ENCODE results near the gene PPP1R2B. TPM values are rescaled to one million over a fixed set of nuclear protein-coding genes. Genes with fewer than 3 reads are reported as not detected.
"Not testable (repeated sequence)": the region's sequence is repeated elsewhere in the genome, so short reads cannot be mapped to it uniquely, and the experiment has no call there.

The PPP1R2B gene
- not detected for polyA plus RNA-seq

GRCh38 chr5:156850206-156850751 is at the start of gene PPP1R2B:
Gene PPP1R2B (plus strand): TSS chr5:156850295. CDS start chr5:156850563, 268 bp downstream.
- WGBS, 3 donors, result 39 to 47% (median 42%) methylated on average over 32 to 48 of the region's 48 CpGs
- H3K27ac ChIP-seq (ENCODE audit: low read depth, low read length), result no peak within 1 kb of the TSS

GRCh38 chr5:156800929-156801328 is 49.2 kb upstream of the PPP1R2B start:
- WGBS, 3 donors, result 59 to 74% (median 72%) methylated on average over 3 of the region's 3 CpGs
- H3K27ac ChIP-seq (ENCODE audit: low read depth, low read length), result no peak overlapping the region

GRCh38 chr5:156802501-156802900 is 47.6 kb upstream of the PPP1R2B start:
- no peak overlapping the region for H3K27ac ChIP-seq (ENCODE audit: low read depth, low read length)
- WGBS, 3 donors, result 76 to 81% (median 76%) methylated on average over 5 of the region's 5 CpGs

- WGBS, 3 donors, result 17 to 63% (median 61%) methylated on average over 2 of the region's 2 CpGs
- H3K27ac ChIP-seq (ENCODE audit: low read depth, low read length), result no peak overlapping the region
Observed at GRCh38 chr5:156803404-156803803, 46.7 kb upstream of the PPP1R2B start.

DNA sequence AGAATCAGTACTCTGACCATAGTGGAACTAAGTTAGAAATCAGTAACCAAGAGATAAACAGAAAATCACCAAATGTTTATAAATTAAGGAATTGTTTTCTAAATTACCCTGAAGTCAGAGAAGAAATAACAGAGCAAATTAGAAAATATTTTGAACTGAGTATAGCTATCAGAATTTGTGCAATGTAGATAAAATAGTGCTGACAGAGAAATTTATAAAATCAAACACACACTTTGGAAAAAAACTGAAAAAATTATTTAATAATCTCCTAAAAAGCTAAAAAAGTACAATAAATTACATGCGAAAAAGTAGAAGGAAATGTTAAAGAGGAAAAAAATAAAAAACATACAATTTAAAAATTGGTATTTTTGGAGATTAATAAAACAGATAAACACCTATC is 37.1 kb upstream of the PPP1R2B start:
- H3K27ac ChIP-seq (ENCODE audit: low read depth, low read length), result no peak overlapping the region
- WGBS, 3 donors, result 91 to 92% (median 91%) methylated on average over 1 of the region's 1 CpG

- no peak overlapping the region for H3K27ac ChIP-seq (ENCODE audit: low read depth, low read length)
- 64 to 78% (median 76%) methylated on average over 6 of the region's 6 CpGs for WGBS, 3 donors
Observed at GRCh38 chr5:156815988-156816599, 34.0 kb upstream of the PPP1R2B start.

DNA sequence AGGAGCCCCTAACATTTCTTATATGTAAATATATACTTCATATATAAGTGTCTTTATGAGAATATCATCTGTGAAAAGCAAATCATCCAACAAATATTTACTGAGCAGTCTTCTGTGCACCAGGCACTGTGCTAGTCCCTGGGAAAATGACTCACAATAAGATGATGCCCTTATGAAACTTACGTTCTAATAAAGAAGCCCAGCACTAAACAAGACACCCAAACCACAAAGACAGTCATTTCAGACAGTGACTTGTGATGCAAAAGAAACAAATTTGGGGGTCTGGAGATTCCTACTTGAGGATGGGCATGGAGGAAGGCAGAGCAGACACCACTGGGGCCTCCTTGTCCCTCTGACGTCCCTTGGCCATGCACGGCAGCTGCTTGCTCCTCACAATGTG is 30.6 kb upstream of the PPP1R2B start:
- WGBS, 3 donors, result 77 to 92% (median 89%) methylated on average over 3 of the region's 3 CpGs
- H3K27ac ChIP-seq (ENCODE audit: low read depth, low read length), result no peak overlapping the region

GRCh38 chr5:156819967-156820581 is 30.0 kb upstream of the PPP1R2B start:
- H3K27ac ChIP-seq (ENCODE audit: low read depth, low read length), result no peak overlapping the region
- WGBS, 3 donors, result 73 to 81% (median 80%) methylated on average over 7 of the region's 7 CpGs

- no peak overlapping the region for H3K27ac ChIP-seq (ENCODE audit: low read depth, low read length)
- WGBS, 3 donors, result 84 to 90% (median 90%) methylated on average over 4 of the region's 4 CpGs
Observed at GRCh38 chr5:156824241-156824640, 25.9 kb upstream of the PPP1R2B start.

DNA sequence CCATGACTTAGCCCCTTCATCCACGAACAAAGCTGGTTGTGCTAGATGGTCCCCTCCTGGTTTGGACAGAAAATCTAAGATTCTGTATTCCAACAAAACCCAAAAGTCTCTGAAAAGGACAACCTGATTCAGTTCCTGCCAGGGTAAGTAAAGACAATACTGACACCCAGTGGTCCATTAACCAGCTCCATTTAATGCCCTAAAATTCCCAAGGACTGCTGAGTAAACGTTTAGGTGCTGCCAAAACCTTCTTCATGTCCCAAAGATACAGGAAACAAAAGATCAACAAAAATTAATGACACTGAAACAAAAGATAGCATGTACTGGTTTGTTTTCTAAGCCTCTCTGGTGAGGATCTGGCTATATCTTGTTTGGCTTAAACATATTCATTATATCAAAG is 25.3 kb upstream of the PPP1R2B start:
- H3K27ac ChIP-seq (ENCODE audit: low read depth, low read length), result no peak overlapping the region
- WGBS, 3 donors, result 14 to 26% (median 26%) methylated on average over 2 of the region's 2 CpGs

DNA sequence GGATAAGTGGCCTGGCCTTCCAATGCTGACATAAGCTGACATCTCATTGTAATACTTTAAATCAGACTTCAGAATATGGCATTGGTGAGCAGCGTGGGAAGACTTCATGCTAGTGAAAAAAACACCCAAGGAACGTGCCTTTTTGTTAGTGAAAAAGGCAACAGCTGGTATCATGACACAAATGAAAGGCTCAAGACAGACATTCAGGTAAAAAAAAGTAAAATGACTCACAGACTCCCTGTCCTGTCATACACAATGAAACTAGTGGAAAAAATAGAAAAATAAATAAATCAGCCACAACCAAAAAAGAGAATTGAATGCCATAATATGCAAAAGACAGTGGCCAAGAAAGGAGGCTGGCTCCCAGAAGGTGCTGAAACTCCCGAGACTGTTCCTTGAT is 24.4 kb upstream of the PPP1R2B start:
- no peak overlapping the region for H3K27ac ChIP-seq (ENCODE audit: low read depth, low read length)
- 67 to 76% (median 76%) methylated on average over 3 of the region's 3 CpGs for WGBS, 3 donors

DNA sequence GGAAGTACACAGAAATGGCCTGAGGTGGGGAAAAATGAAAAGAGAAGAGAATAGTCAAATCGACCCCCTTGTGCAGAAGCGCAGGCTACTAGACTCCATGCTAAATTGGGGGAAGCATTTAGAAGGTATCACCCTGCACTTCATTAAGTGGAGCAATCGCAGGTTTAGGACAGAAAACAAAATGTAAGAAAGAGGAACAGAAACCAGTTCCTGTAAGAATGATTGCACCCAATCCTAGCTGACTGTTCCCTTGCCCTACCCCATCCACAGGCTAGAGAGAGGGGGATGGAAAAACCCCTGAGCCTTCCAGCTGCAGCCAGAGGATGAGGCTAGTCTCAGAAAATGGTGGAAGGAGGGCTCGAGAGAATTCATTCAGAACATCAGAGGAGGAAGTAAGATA is 23.9 kb upstream of the PPP1R2B start:
- WGBS, 3 donors, result 68 to 77% (median 76%) methylated on average over 4 of the region's 4 CpGs
- H3K27ac ChIP-seq (ENCODE audit: low read depth, low read length), result no peak overlapping the region

- H3K27ac ChIP-seq (ENCODE audit: low read depth, low read length), result no peak overlapping the region
- 66 to 81% (median 80%) methylated on average over 6 of the region's 6 CpGs for WGBS, 3 donors
Observed at GRCh38 chr5:156834916-156835315, 15.2 kb upstream of the PPP1R2B start.

GRCh38 chr5:156835905-156836304 is 14.2 kb upstream of the PPP1R2B start:
- 72 to 89% (median 87%) methylated on average over 3 of the region's 3 CpGs for WGBS, 3 donors
- H3K27ac ChIP-seq (ENCODE audit: low read depth, low read length), result no peak overlapping the region

DNA sequence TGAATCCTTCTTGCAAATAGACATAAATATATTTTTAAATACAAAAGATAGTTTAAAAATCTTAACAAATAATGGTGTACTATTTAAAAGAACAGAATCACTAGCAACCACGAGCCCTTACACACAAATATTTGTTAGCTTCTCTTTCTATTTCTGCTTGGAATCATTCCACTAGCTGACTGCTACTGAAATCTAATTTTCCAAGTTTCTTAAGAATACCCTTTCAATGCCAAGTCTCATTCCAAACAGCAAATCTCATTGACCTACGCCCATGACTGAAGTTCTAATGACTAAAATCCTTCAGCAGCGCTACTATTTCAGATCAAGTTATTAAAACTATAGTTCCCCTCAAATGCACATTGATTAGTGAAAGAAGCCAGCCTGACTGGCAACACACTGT is 13.2 kb upstream of the PPP1R2B start:
- WGBS, 3 donors, result 52 to 66% (median 57%) methylated on average over 3 of the region's 3 CpGs

GRCh38 chr5:156838961-156839360 is 11.1 kb upstream of the PPP1R2B start:
- WGBS, 3 donors, result 72 to 90% (median 90%) methylated on average over 5 of the region's 5 CpGs
- no peak overlapping the region for H3K27ac ChIP-seq (ENCODE audit: low read depth, low read length)

More for the DNA sequence above, 13.2 kb upstream of the PPP1R2B start:
- H3K27ac ChIP-seq (ENCODE audit: low read depth, low read length), result no peak overlapping the region

GRCh38 chr5:156841737-156842136 is 8.4 kb upstream of the PPP1R2B start:
- no peak overlapping the region for H3K27ac ChIP-seq (ENCODE audit: low read depth, low read length)

- WGBS, 3 donors, result 74 to 79% (median 78%) methylated on average over 2 of the region's 2 CpGs
- H3K27ac ChIP-seq (ENCODE audit: low read depth, low read length), result no peak overlapping the region
Observed at GRCh38 chr5:156846914-156847313, 3.2 kb upstream of the PPP1R2B start.

DNA sequence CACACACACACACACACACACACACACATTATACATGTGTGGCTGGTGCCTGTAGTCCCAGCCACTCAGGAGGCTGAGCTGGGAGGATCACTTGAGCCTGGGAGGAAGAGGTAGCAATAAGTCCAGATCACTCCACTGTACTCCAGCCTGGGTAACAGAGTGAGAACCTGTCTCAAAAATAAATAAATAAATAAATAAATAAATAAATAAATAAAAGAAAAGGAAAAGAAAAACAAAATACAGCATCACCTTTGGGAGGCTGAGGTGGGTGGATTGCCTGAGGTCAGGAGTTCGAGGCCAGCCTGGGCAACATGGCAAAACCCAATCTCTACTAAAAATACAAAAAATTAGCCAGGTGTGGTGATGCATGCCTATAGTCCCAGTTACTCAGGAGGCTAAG is 1.6 kb upstream of the PPP1R2B start:
- H3K27ac ChIP-seq (ENCODE audit: low read depth, low read length), result not testable (repeated sequence)
- WGBS, 3 donors, result 81 to 88% (median 87%) methylated on average over 1 of the region's 1 CpG

DNA sequence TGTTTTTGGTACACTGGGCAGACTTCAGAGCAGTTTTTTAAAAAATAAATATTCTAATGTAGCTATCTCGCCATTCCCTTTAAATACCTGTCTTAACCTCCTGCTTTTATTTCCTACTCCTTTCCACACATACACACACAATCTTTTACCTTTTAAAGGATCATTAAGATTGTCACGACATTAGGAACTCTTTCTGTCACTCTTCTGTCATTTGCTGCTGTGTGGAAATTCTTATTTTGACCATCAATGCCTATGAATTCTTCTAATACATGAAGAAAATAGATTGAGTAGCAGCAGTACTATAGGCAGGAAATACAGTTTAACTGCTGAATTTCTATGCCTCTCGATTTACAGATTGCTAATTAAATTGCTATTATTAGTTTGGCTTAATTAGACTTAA is 1.8 kb downstream of the PPP1R2B start:
- 60 to 83% (median 77%) methylated on average over 3 of the region's 3 CpGs for WGBS, 3 donors
- H3K27ac ChIP-seq (ENCODE audit: low read depth, low read length), result no peak overlapping the region

Measured in adipose tissue (tissue), 3 donors.